Iris pigment epithelial cell (primary cell): ENCODE measurements around the gene RAB3B.
A peak's percentile ranks its signal among the peaks of the same experiment; 100 is the strongest.
"Not testable (repeated sequence)": the region's sequence is repeated elsewhere in the genome, so short reads cannot be mapped to it uniquely, and the experiment has no call there.

Experiments used
- DNase-seq: peaks from one replicate; pipeline ENCODE4 v3.0.0-alpha.2; 2011; ENCODE audit warnings: low read depth

RAB3B gene, protein sequence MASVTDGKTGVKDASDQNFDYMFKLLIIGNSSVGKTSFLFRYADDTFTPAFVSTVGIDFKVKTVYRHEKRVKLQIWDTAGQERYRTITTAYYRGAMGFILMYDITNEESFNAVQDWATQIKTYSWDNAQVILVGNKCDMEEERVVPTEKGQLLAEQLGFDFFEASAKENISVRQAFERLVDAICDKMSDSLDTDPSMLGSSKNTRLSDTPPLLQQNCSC

DNA sequence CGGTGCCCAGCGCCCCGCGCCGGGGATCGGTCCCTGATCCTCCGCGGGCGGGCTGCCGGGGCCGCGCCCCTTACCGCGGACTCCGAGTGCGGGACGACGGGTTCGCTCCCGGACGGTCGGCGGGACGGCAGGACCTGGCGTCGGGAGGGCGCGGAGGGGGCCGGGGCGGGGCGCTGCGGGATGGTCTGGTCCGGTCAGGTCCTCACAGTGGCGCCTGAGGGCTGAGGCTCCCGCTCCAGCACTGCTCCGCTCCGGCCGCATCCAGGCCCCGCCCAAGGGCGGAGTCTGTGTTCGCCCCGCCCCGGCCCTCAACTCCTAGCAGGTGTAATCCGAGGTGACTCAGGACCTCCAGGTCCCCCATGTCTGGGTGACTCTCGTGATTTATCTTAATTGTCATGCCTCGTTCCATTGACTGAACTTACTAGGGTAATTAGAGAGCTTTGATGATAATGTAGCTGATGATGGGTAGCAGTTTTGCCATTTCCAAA, at the start of gene RAB3B:
TSS of gene RAB3B (minus strand) at position 223 of the 488 bp plus-strand sequence. CDS start 13,583 bp downstream, outside the sequence.
- DNase-seq, result peak; percentile 61

DNA sequence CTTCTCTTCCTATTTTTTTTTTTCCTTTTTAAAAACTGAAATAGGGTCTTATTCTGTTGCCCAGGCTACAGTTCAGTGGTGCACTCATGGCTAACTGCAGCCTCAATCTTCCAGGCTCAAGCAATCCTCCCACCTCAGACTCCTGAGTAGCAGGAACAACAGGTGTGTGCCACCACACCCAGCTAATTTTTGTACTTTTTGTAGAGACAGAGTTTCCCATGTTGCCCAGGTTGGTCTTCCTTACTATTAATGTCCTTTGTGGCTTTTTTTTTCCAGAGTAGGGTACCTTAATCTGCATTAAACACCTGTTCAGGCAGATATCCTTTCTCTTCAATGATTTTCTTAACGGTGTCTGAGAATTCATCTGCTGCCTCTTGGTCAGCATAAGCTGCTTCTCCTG, 47.4 kb upstream of the RAB3B start:
- no peak for DNase-seq

DNA sequence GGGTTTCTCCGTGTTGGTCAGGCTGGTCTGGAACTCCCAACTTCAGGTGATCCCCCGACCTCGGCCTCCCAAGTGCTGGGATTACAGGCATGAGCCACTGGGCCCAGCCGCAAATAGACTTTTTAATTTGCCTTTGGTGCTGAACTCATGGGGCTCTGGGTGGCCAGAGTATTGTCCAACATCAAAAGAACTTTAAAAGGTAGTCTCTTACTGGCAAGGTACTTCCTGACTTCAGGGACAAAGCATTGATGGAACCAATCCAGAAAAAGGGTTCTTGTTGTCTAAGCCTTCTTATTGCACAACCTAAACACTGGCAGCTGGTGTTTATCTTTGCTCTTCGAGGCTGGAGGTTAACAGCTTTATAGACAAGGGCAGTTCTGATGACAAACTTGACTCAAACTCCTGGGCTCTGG, 46.9 kb upstream of the RAB3B start:
- peak; percentile 86 for DNase-seq

DNA sequence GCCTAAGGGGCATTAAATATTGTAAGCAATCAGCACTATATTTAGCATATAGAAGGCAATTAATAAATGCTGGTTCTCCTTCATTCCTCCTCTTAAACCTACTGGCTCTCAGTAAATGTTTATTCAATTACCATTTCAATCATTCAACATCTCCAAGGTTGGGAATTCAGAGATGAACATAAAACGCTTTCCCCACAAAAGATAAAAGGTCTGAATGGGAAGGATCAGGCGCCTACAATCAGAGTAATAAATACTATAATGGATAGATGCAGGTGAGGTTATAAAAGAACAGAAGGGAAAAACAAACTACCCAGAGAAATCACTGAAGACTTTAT, 43.5 kb upstream of the RAB3B start:
- no peak for DNase-seq

DNA sequence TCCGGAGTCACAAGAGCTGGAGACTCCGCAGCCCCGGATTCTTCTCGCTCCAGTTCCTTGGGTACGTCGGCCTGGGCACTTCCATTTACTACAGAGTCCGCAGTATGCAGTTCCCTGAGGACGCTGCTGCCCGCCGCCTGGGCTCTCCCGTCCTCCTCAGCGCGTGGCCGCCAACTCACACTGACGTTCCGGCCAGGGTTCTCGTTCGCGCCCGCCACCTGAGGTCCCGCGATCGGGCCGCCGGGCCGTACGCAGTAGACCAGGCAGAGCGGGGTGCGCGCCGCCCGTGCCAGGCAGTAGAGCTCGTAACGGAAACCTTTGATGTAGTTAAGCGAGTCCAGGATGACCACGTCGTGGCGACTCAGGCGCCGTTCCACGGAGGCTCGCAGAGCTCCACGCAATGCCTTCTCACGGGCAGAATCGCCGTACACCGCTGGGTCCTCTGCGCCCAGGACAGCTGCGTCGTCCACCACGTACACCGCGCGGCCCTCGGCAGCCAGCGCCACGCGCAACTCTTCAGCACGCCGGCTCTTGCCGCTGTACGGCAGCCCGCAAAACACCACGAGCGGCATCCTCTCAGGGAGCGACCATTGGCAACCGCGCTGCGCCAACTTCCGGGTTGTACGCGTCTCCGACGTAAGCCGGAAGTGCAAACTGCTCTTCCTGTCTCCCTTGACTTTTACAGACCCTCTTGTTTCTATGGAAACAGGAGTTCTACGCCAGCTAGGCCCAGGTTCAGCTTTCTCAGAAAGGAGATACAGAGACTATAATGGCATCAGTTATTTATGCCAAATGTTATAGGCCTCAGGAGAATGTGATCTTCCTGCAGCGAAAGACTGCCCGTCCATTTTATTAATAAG, 42.9 kb upstream of the RAB3B start, which contains the start of gene KTI12:
TSS of gene KTI12 (minus strand) at position 621 of the 860 bp plus-strand sequence. CDS start at position 572, 49 bp downstream.
- peak; percentile 90 for DNase-seq

DNA sequence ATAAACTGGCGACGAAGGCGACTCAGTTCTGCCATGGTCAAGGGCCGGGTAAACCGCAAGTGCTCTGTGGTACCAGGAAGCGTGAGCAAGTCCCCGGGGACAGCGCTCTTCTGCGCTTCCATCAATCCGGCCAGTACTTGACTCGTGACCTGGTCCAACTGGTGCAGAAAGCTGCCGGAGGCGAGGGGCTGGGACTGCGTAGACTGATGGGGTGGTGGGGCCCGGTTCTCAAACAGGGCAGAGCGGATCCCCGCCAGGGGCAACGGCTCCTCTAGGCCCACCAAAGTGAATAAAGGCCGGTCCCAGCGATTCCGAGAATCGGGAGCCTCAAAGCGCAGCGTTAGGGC, 42.3 kb upstream of the RAB3B start:
- peak; percentile 60 for DNase-seq

DNA sequence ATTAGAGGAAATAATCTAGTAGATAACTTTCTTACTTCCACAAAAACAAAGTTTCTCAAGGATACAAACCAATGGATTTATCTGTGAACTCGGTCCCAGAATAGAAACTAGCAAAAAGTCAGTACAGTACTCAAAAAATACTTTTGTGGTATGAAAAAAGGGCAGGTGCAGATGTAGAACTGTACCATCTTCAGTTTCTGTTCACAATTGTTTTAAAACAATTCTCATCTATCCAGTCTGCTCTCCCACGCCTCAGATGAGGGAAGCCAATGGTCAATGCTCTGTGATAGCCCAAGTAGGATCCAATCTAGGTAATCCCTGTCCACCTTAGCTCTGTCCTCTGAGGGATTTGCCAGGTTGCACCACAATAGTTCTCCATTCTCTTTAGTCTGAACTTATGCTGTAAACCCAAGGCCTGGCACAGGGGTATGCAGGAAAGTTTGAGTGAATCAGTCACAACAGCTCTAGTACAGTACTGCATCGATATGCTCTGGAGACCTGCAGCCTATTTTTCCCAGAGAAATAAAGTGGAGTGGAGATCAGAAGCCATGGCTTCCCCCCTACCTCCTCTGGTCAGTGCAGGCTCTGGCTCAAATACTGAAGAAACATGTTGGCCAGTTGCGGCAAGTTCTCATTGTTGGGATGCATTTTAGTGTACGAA, 41.8 kb upstream of the RAB3B start:
- no peak for DNase-seq

DNA sequence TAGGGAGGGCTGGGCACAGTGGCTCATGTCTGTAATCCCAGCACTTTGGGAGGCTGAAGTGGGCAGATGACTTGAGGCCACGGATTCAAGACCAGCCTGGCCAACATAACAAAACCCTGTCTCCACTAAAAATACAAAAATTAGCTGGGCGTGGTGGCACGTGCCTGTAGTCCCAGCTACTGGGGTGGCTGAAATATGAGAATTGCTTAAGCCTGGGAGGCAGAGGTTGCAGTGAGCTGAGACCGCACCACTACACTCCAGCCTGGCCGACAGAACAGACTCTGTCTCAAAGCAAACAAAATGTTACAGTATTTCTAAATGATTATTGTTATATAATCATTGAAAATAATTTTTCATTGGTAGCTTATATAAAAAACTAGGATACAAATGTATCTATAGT, 38.3 kb upstream of the RAB3B start:
- DNase-seq, result not testable (repeated sequence)

DNA sequence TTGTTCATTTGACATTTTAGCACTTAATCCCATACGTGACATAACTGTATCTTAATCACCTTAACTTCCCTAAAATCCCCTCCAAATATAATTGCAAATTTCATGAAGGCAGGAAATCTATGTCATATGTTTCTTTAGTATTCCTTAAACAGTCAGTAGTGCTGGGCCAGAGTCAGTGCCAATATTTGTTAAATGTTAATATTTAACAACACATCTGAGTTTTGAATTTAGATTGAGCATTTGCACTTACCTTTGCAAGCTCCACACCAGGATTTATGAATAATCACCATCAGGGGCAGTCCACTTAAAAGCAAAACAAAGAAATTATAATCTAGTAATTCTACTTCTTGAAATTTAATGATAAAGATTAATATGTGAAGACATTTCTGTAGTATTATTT, 37.8 kb upstream of the RAB3B start:
- no peak for DNase-seq

DNA sequence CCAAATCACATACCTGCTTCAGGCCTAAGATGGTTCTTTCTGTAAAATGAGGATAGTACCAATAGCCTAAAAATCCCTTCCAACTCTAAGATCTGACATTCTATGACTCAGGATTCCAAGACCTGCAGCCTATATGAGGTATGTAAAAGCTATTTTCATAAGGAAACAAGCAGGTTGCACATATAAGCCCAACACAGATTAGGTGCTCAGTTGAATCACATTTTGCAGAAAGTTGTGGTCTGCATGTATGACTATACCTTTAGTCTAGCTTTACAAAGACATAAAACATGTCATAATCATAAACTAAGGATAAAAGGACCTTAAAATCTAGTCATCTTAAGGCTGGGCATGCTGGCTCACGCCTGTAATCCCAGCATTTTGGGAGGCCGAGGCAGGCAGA, 35.8 kb upstream of the RAB3B start:
- no peak for DNase-seq

DNA sequence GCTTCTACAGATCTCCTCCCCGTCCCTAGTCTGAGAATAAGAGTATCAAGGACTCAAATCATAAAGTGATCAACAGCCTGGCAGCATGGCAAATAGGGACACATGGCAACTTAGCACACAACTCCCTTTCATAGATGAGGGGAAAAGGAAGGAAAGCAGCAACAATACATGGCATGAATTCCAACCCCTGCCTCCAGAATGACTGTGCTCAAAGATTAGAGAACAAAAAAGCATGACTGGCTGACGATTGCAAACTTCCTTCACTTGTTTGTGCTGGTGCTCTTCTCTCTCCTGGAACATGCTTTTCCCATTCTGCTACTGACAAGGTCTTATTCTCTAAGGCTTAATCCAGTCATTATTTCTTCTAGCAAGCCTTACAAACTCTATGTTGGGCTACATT, 31.6 kb upstream of the RAB3B start:
- no peak for DNase-seq

DNA sequence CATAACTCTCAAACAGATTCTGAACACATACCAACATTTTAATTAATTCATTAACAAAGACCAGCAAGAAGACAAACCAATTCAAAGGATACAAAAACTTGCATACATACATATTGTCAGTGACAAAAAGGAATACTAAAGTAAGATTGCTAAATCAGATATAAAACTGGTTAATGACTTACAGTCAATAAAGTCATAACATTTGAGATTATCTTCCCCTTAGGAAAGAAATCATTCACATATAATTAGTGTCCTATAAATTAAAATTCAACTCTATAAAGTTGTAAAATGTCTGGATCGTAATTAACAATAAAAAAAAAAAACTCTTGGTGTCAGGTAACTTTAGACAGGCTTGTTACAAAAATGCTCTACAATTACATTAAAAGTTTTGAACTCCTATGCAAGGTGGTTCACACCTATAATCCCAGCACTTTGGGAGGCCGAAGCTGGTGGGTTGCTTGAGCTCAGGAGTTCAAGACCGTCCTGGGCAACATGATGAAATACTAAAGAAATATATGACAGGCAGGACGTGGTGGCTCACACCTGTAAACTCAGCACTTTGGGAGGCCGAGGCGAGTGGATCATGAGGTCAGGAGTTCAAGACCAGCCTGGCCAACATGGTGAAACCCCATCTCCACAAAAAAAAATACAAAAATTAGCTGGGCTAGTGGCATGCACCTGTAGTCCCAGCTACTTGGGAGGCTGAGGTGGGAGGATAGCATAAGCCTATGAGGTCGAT, 17.7 kb upstream of the RAB3B start:
- DNase-seq, result no peak

DNA sequence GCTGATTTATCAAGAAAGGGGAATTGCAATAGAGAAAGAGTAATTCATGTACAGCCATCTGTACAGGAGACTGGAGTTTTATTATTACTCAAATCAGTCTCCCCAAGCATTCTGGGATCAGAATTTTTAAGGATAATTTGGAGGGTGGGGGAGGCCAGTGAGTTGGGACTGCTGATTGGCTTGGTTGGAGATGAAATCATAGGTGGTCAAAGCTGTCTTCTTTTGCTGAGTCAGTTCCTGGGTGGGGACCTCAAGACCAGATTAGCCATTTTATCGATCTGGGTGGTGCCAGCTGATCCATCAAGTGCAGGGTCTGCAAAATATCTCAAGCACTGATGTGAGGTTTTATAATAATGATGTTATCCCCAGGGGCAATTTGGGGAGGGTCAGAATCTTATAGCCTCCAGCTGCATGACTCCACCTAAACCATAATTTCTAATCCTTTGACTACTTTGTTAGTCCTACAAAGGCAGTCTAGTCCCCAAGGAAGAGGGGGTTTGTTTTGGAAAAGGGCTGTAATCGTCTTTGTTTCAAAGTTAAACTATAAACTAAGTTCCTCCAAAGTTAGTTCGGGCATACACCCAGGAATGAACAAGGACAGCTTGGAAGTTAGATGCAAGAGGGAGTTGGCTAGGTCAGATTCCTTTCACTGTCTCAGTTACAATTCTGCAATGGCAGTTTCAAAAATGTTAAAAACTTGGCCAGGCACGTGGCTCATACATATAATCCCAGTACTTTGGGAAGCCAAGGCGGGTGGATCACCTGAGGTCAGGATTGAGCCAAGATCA, 16.9 kb upstream of the RAB3B start:
- DNase-seq, result peak; percentile 12

DNA sequence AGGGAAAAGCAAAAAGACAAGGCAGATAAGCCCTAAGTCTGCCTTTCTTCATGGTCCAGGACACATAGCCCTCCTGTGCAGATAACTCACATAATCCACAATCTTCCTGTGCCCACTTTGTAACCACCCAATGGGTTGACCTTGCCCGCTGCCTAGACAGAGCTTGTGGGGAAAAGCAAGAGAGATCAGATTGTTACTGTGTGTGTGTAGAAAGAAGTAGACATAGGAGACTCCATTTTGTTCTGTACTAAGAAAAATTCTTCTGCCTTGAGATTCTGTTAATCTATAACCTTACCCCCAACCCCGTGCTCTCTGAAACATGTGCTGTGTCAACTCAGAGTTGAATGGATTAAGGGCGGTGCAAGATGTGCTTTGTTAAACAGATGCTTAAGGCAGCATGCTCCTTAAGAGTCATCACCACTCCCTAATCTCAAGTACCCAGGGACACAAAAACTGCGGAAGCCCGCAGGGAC, 15.6 kb upstream of the RAB3B start:
- DNase-seq, result not testable (repeated sequence)

DNA sequence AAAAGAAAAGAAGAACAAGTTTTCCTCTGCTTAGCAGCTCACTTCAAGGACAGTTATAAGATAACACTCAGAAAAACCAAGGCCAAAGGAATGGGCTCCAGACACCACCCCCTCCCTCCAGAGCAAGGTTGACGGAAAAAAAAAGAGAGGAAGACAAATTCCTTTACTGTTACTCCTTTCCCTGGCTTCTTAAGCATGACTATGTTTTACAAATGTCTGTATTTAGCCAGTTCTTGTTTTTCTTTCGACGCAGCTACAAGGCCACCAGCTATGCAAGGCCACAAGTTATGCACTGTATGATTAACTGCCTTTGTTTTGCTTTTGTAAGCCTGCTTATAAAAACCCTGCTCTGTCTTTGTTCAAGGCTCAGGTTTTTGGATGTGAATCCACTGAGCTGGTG, 15.0 kb upstream of the RAB3B start:
- peak; percentile 93 for DNase-seq

DNA sequence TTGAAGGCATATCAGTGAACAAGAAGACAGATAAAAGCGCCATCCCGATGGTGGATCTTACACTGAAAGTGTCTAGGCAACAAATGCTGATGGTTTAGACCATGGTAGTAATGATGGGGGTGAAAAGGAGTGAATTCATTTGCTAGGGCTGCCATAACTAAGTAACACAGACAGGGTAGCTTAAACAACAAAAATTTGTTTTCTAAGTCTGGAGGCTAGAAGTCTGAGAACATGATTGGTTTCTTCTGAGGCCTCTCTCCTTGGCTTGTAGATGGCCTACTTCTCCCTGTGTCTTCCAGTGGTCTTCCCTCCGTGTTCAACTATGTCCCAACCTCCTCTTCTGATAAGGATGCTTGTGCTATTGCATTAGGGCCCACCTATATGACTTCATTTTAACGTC, 13.4 kb upstream of the RAB3B start:
- DNase-seq, result no peak

DNA sequence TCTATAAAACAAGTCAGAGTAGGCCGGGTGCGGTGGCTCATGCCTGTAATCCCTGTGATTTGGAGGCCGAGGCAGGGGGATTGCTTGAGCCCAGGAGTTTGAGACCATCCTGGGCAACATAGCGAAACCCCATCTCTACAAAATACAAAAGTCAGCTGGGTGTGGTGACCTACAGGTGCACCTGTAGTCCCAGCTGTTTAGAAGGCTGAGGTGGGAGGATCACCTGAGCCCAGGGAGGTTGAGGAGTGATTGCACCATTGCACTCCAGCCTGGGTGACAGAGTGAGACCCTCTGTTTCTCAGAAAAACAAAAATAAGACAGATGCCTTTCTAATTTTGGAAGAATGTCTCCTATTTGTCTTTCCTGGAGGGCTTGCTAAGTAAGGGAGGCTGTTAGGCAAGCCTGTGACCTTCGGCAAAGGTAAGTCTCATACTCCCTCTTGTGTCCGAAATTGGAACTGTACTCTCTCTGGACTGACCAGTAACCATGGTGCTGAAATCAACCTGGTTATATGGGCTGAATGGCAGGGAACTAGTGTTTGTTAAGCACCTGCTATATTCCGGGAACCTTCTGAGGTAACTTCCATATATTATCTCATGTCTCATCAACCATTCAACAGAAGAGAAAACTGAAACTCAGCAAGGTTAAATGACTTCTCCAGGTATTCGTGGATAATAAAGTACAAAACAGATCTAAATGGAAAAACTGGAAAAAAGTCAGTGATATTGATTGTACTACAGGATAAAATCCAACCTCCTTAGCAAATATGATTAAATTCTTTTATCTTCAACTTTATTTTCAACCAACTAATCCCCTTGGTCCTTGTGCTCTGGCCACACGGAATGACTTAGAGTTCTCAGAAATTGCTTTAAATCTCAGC, 11.8 kb upstream of the RAB3B start:
- DNase-seq, result peak; percentile 92

DNA sequence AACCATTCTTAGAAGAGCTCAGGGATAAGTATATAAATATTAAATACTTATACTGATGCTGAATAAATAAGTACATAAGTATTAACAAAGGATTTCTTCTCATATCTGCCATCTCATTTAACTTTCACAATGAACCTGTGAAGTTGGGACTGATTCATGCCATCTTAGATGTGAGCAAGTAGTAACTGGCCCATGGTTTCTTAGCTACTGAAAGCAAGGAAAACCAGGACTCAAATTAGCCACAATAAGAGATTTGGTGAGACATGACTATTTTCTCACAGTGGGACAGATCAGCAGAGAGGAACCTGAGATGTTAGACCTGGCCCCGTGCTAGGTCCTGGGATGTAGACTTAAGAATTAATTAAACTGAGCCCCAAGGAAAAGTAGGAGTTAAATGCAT, 8.2 kb upstream of the RAB3B start:
- DNase-seq, result no peak

DNA sequence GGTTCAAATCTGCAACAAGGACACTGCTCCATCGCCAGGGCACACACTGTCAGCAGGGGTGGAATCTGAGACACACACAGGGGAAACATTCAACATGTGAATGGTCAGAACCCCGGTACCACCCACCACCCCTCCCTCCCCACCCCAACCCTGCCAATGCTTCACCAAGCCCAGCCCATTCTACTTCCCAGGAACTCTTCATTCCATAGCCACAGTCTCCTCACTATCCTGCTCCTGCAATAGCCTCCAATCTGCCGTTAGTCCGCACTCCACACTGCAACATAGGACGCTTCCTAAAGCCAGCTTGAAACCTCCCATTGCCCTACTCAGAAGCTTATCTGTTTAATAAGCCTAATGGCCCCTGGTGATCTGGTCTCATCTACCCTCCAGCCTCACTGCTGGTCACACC, 7.5 kb upstream of the RAB3B start:
- DNase-seq, result no peak
